Astrocyte of the cerebellum (primary cell): ENCODE data around the gene RELN.
A peak's percentile ranks its signal among the peaks of the same experiment; 100 is the strongest.

Experiments
- DNase-seq: peaks from one replicate; pipeline ENCODE4 v3.0.0-alpha.2; 2011; ENCODE audit warnings: low read depth
- H3K4me3 ChIP-seq: 2 replicates; pipeline ENCODE4 v1.5.1; 2011; ENCODE audit warnings: mild to moderate bottlenecking, low read depth, low read length, moderate library complexity
- CTCF ChIP-seq: IDR thresholded peaks from 2 replicates; pipeline ENCODE4 v1.5.1; 2012; ENCODE audit warnings: low read length, low read depth, moderate library complexity, mild to moderate bottlenecking; ENCODE audit errors: missing control alignments
- in situ Hi-C: cut with HindIII; loops from 2 replicates; pipeline ENCODE4 v1.10.0; 2017; ENCODE audit warnings: low sequenced_read_pairs

The RELN gene

DNA sequence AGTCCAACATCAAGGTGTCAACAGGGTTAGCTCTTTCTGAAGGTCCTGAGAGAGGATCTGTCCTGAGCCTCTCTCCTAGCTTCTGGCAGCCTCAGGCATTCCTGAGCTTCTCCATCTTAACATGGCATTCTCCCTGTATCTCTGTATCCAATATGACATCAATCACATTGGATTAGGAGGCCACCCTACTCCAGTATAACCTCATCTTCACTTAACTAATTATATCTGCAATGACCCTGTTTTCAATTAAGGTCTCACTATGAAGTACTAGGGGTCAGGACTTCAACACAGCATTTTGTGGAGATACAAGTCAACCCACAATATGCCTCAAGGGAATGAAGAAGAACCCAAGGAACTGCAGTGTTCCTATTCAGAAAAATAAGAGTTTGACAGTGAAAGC, 133.8 kb downstream of the RELN start:
- TF ChIP-seq CTCF, result no peak
- no peak overlapping the region for H3K4me3 ChIP-seq
- DNase-seq, result no peak
- in situ Hi-C loops, result no loop called here

GRCh38 chr7:103854611-103855010, 134.8 kb downstream of the RELN start:
- DNase-seq, result no peak
- in situ Hi-C loops, result no loop called here
- no peak for TF ChIP-seq CTCF
- no peak overlapping the region for H3K4me3 ChIP-seq

DNA sequence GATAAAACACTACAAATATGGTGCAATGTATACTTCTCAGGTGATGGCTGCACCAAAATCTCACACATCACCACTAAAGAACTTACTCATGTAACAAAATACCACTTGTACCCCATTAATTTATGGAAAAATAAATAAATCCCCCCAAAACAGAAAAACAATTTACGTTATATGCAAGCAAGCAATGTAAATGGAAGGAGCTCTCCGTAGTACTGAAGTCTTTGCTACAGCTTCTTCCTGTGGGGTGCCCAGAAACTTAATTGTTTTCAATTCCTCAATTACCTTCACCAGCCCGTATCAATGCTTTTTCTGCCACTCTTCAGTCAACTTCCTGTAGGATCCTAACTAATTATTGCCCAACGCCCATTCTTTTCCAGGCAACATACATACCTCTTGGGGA, 138.1 kb downstream of the RELN start:
- peak; percentile 45 for DNase-seq
- H3K4me3 ChIP-seq, result no peak overlapping the region
- in situ Hi-C loops, result no loop called here
- no peak for TF ChIP-seq CTCF

DNA sequence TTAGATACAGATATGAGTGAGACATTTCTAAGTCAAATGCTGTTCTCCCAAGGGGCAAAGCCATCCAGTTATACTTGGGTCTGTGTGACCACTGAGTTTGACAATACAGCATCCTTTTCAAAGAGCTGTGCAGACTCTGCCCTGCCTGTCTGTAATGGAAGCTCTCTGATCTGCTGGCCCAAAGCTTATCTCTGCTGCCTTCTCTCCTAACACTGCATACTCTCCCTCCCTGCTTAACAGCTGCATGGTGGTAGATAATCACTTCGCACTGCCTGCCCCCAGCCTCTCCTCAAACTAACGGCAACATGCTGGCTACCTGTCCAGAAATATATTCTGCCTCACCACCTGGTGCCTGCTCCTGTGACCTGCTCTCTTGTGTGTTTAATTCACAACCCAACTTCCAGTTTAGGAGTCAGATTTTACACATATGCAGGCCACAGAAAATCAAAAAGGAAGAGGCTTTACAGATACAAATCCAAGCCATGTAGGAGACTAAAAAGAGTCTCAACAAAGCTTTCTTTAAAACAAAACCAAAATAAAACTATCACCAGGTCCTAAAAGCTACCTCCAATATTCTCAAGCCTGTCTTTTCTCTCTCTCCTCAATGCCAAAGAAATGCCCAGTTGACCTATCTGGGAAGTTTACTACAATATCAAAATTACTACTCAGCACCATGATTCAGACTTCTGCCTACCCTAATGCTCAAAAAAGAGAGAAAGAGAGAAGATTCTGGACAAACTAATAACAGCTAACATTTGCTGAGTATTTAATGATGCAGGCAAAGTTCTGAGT, 145.6 kb downstream of the RELN start:
- TF ChIP-seq CTCF, result no peak
- DNase-seq, result no peak
- no peak overlapping the region for H3K4me3 ChIP-seq
- in situ Hi-C loops, result no loop called here

DNA sequence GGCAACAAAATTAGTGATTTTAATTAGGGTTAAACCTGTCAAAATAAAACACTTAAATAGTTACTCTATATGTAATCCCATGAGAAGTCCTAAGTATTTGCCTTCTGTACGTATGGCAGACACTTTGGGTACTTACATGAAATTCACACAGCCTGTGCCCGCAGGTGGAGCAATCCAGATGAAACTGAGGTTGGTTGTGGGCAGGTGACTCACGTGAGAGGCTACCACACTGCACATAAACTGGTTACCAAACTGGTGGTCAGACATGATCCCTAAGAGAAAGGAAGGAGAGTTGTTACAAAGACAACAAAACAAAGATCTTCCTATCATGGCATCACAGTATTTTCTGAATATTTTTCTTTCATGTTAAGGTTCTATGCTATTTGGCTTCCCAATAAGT, 156.1 kb downstream of the RELN start:
- no peak for TF ChIP-seq CTCF
- no peak overlapping the region for H3K4me3 ChIP-seq
- in situ Hi-C loops, result no loop called here
- no peak for DNase-seq

DNA sequence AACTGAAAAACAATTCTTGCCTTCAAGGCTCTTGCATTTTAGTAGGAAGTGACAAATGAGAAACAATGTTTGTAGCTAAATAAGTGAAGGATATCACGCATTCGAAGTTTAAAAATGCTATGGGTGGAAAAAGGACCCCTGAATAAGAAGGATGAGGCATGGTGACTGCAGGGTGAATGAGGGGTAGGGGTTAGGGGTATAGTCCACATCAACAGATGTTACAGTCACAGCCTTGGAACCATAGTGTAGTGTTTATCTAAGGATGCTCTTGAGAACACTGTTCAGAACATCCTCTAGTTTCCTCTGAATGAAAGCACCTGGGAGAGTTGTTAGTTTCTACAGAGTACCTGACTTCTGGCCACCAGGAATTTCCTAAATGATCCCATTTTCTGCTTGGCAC, 157.0 kb downstream of the RELN start:
- TF ChIP-seq CTCF, result no peak
- in situ Hi-C loops, result no loop called here
- no peak for DNase-seq
- H3K4me3 ChIP-seq, result no peak overlapping the region

- no peak overlapping the region for H3K4me3 ChIP-seq
- in situ Hi-C loops, result no loop called here
- DNase-seq, result no peak
- no peak for TF ChIP-seq CTCF
Observed at GRCh38 chr7:103824251-103824650, 165.2 kb downstream of the RELN start.
